AG09319 (cell line): ENCODE measurements around the gene CEP57.

Source experiments
- DNase-seq: peaks from one replicate; pipeline ENCODE4 v3.0.0-alpha.2; 2010; ENCODE audit warnings: low read depth; ENCODE audit errors: extremely low read depth
- CTCF ChIP-seq: IDR thresholded peaks from 2 replicates; pipeline ENCODE4 v1.5.1; 2011; ENCODE audit warnings: low read depth, mild to moderate bottlenecking, inconsistent platforms, low read length, moderate library complexity

Gene CEP57

GRCh38 chr11:95790123-95790932 is at the start of gene CEP57:
TSS of gene CEP57 (plus strand) at chr11:95790498. CDS start at chr11:95790699, 201 bp downstream.
- no peak for TF ChIP-seq CTCF
- peak; percentile 98 for DNase-seq

- TF ChIP-seq CTCF: no peak
- DNase-seq: no peak
Observed at GRCh38 chr11:95750101-95750500, 40.2 kb upstream of the CEP57 start.

- TF ChIP-seq CTCF: no peak
- no peak for DNase-seq
Observed at GRCh38 chr11:95751515-95751914, 38.8 kb upstream of the CEP57 start.

GRCh38 chr11:95760941-95761340 is 29.4 kb upstream of the CEP57 start:
- no peak for TF ChIP-seq CTCF
- DNase-seq: no peak

GRCh38 chr11:95762534-95762933 is 27.8 kb upstream of the CEP57 start:
- no peak for DNase-seq
- no peak for TF ChIP-seq CTCF

- peak; percentile 48 for TF ChIP-seq CTCF
- DNase-seq: peak; percentile 39
Observed at GRCh38 chr11:95764267-95764898, 25.9 kb upstream of the CEP57 start.

- DNase-seq: no peak
- TF ChIP-seq CTCF: no peak
Observed at GRCh38 chr11:95766701-95767100, 23.6 kb upstream of the CEP57 start.
